Fibroblast of pulmonary artery (primary cell): ENCODE results near the gene AFAP1L2.
A peak's percentile ranks its signal among the peaks of the same experiment; 100 is the strongest.

ENCODE experiments used
- DNase-seq: peaks from one replicate; pipeline ENCODE4 v3.0.0-alpha.2; 2010; ENCODE audit warnings: low read depth
- H3K4me3 ChIP-seq: replicated peaks from 2 replicates; pipeline ENCODE4 v1.5.1; 2011; ENCODE audit warnings: low read depth, mild to moderate bottlenecking, control low read depth, low read length, moderate library complexity
- CTCF ChIP-seq: IDR thresholded peaks from 2 replicates; pipeline ENCODE4 v1.5.1; 2011; ENCODE audit warnings: mild to moderate bottlenecking, control low read depth, low read length, inconsistent platforms; ENCODE audit errors: missing control alignments

AFAP1L2 gene, protein sequence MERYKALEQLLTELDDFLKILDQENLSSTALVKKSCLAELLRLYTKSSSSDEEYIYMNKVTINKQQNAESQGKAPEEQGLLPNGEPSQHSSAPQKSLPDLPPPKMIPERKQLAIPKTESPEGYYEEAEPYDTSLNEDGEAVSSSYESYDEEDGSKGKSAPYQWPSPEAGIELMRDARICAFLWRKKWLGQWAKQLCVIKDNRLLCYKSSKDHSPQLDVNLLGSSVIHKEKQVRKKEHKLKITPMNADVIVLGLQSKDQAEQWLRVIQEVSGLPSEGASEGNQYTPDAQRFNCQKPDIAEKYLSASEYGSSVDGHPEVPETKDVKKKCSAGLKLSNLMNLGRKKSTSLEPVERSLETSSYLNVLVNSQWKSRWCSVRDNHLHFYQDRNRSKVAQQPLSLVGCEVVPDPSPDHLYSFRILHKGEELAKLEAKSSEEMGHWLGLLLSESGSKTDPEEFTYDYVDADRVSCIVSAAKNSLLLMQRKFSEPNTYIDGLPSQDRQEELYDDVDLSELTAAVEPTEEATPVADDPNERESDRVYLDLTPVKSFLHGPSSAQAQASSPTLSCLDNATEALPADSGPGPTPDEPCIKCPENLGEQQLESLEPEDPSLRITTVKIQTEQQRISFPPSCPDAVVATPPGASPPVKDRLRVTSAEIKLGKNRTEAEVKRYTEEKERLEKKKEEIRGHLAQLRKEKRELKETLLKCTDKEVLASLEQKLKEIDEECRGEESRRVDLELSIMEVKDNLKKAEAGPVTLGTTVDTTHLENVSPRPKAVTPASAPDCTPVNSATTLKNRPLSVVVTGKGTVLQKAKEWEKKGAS

GRCh38 chr10:114404171-114405010 is at the start of gene AFAP1L2:
Gene AFAP1L2, minus strand, starts transcription at chr10:114404502. Its CDS starts 47 bp downstream, at chr10:114404455.
- DNase-seq: no peak
- TF ChIP-seq CTCF: no peak
- peak within 1 kb of the TSS; percentile 27 for H3K4me3 ChIP-seq

DNA sequence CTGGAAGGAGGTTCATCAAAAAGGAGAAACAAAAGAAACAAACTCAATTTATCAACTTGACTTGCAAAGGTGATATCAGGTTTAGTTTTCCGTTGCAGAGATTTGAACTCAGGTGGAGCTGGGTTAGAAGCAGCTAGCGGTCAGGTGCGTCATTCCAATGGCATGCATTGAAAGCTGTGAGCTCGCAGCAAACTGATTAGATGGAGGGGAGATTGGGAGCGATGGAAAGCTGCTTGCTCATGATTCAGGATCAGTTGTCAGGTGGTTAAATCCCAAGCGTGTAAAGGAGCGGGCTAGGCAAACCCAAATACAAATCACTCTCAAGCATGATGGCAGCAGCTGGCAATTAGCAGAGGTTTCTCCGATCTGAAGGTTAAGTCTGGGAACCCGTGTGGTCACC is 49.3 kb upstream of the AFAP1L2 start:
- no peak for DNase-seq
- no peak for TF ChIP-seq CTCF
- no peak overlapping the region for H3K4me3 ChIP-seq

GRCh38 chr10:114448897-114449296 is 44.6 kb upstream of the AFAP1L2 start:
- DNase-seq: no peak
- no peak overlapping the region for H3K4me3 ChIP-seq
- no peak for TF ChIP-seq CTCF

GRCh38 chr10:114445332-114445731 is 41.0 kb upstream of the AFAP1L2 start:
- no peak overlapping the region for H3K4me3 ChIP-seq
- no peak for DNase-seq
- TF ChIP-seq CTCF: no peak

DNA sequence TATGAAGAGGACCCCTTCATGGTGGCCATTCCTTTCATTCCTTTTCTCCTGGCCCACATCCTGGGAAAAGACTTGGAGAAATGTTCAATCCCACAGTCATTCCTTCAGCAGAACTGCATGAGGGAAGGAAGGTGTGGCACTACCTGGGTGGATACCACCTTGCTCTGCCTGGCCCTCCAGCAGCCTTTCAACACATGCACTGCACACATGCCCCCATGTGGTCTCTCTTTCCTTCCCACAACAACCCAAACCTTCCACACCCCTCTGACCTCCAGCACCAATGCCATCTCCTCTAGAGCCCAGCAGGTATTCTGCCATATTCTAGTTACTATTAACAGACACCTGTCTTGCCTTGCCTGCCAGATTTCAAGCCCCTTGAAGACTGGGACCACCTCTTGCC is 40.5 kb upstream of the AFAP1L2 start:
- no peak for DNase-seq
- no peak overlapping the region for H3K4me3 ChIP-seq
- TF ChIP-seq CTCF: no peak

GRCh38 chr10:114442091-114442630 is 37.9 kb upstream of the AFAP1L2 start:
- TF ChIP-seq CTCF: no peak
- no peak overlapping the region for H3K4me3 ChIP-seq
- DNase-seq: no peak
